B cell (primary cell): ENCODE measurements around the gene FBXW4. TPM values are rescaled to one million over a fixed set of nuclear protein-coding genes. Genes with fewer than 3 reads are reported as not detected.

Experiments
- ATAC-seq: fragments of 200-7000 bp; cut with Tn5 transposase; one replicate; pipeline ENCODE4 v1.10.0; 2021; ENCODE audit warnings: low read depth, mild to moderate bottlenecking, moderate number of reproducible peaks, moderate library complexity
- CTCF ChIA-PET: fragments of 350-600 bp; sonication (Branson Sonifier 250); formaldehyde crosslinking; loops from one replicate; lab custom pipeline; 2021; ENCODE audit warnings: antibody characterized with exemption, inconsistent platforms; lab: Charles Lee
- POLR2A ChIA-PET: fragments of 350-600 bp; sonication (Branson Sonifier 250); formaldehyde crosslinking; loops from one replicate; lab custom pipeline; 2021; ENCODE audit warnings: antibody characterized with exemption; lab: Charles Lee
- DNase-seq: peaks from one replicate; pipeline ENCODE4 v3.0.0; 2013
- H2AFZ ChIP-seq: 2 replicates; pipeline ENCODE4 v1.6.1; 2012; ENCODE audit warnings: mild to moderate bottlenecking, low read depth, low read length; ENCODE audit not compliant: insufficient read depth, poor library complexity, severe bottlenecking
- H3K27ac ChIP-seq, 2 donors: 1 replicate in 1 of 2; 2 replicates in 1 of 2; pipeline ENCODE4 v1.5.1; 2012 to 2013; ENCODE audit warnings: low read length in 2 of 2, mild to moderate bottlenecking in 2 of 2, moderate library complexity in 1 of 2
- H3K27me3 ChIP-seq, 4 experiments: fragments of 200-600 bp in 1 of 4; sonication (generic) in 1 of 4; replicated peaks in 1 of 4; 1 replicate in 2 of 4; 2 replicates in 2 of 4; pipeline versions ENCODE4 v1.6.1 to v1.7.0; 2013 to 2016; ENCODE audit warnings: low read length in 3 of 4, mild to moderate bottlenecking in 2 of 4, mixed read lengths in 1 of 4, moderate library complexity in 1 of 4; ENCODE audit not compliant: insufficient read depth in 4 of 4, control insufficient read depth in 3 of 4; ENCODE audit errors: control extremely low read depth in 1 of 4
- H3K36me3 ChIP-seq, 2 experiments: replicated peaks in 1 of 2; 1 replicate in 1 of 2; 2 replicates in 1 of 2; pipeline versions ENCODE4 v1.6.1 to v1.7.1; 2013; ENCODE audit warnings: low read length in 1 of 2; ENCODE audit not compliant: insufficient read depth in 2 of 2, control insufficient read depth in 1 of 2; ENCODE audit errors: control extremely low read depth in 1 of 2, extremely low read depth in 1 of 2
- H3K4me1 ChIP-seq, 2 donors: fragments of 200-600 bp in 1 of 2; sonication (generic) in 1 of 2; 1 replicate in 1 of 2; 2 replicates in 1 of 2; pipeline versions ENCODE4 v1.5.1 to v1.6.1; 2013 to 2017; ENCODE audit warnings: low read length in 2 of 2; ENCODE audit not compliant: control insufficient read depth in 2 of 2, insufficient read depth in 2 of 2
- H3K4me2 ChIP-seq: replicated peaks from 2 replicates; pipeline ENCODE3; 2012; ENCODE audit warnings: mild to moderate bottlenecking, low read depth, low read length; ENCODE audit not compliant: poor library complexity, severe bottlenecking
- H3K4me3 ChIP-seq, 5 experiments: fragments of 200-600 bp in 1 of 5; sonication (generic) in 1 of 5; 1 replicate in 3 of 5; 2 replicates in 2 of 5; pipeline versions ENCODE4 v1.5.1 to v1.7.0; 2011 to 2016; ENCODE audit warnings: low read length in 4 of 5, mild to moderate bottlenecking in 4 of 5, low read depth in 2 of 5, control low read depth in 1 of 5, moderate library complexity in 1 of 5; ENCODE audit not compliant: insufficient read depth in 1 of 5; ENCODE audit errors: control extremely low read depth in 1 of 5, extremely low read depth in 1 of 5
- H3K79me2 ChIP-seq: fragments of 200-600 bp; sonication (generic); one replicate; pipeline ENCODE4 v1.6.0; 2016; ENCODE audit warnings: low read length; ENCODE audit not compliant: control insufficient read depth, insufficient read depth
- H3K9ac ChIP-seq: fragments of 200-600 bp; sonication (generic); 2 replicates; pipeline ENCODE4 v1.6.1; 2017; ENCODE audit warnings: mild to moderate bottlenecking, low read length, moderate library complexity
- H3K9me3 ChIP-seq, 3 donors: one replicate each; pipeline versions ENCODE4 v1.6.1 to v1.7.1; 2013; ENCODE audit warnings: low read length in 2 of 3; ENCODE audit not compliant: control insufficient read depth in 2 of 3, insufficient read depth in 1 of 3; ENCODE audit errors: control extremely low read depth in 1 of 3
- H4K20me1 ChIP-seq: 2 replicates; pipeline ENCODE4 v1.6.0; 2012; ENCODE audit warnings: mild to moderate bottlenecking, low read length; ENCODE audit not compliant: insufficient read depth, control insufficient read depth, poor library complexity, severe bottlenecking
- H3K27ac Mint-ChIP-seq: one replicate; pipeline ENCODE4 v1.8.0; 2021; ENCODE audit warnings: mixed read lengths
- H3K27me3 Mint-ChIP-seq: one replicate; pipeline ENCODE4 v1.8.0; 2021; ENCODE audit warnings: mixed read lengths
- H3K4me1 Mint-ChIP-seq: one replicate; pipeline ENCODE4 v1.8.0; 2021; ENCODE audit warnings: mixed read lengths
- H3K4me3 Mint-ChIP-seq: one replicate; pipeline ENCODE4 v1.8.0; 2021; ENCODE audit warnings: mixed read lengths
- H3K9me3 Mint-ChIP-seq: one replicate; pipeline ENCODE4 v1.8.0; 2022; ENCODE audit warnings: mixed read lengths; ENCODE audit not compliant: insufficient read depth
- CTCF ChIP-seq: fragments of 200-600 bp; IDR thresholded peaks from one replicate; pipeline ENCODE4 v1.8.0; 2022; ENCODE audit warnings: antibody characterized with exemption, mild to moderate bottlenecking
- EZH2 ChIP-seq: IDR thresholded peaks from 2 replicates; pipeline ENCODE4 v1.6.1; 2012; ENCODE audit warnings: borderline replicate concordance, low read depth, mild to moderate bottlenecking, moderate library complexity, low read length; ENCODE audit not compliant: insufficient read depth, poor library complexity, severe bottlenecking
- WGBS: methylation state at CpG from one replicate; pipeline ENCODE4 v1.1.5; 2013; ENCODE audit warnings: missing lambda C conversion rate; ENCODE audit not compliant: insufficient coverage; 5-methylcytosine and 5-hydroxymethylcytosine counted together
- intact Hi-C: fragments of 100-400 bp; cut with micrococcal nuclease; formaldehyde crosslinking; loops from one replicate; pipeline ENCODE4 v1.10.0; 2022
- polyA plus RNA-seq: library from polyadenylated mRNA; depleted of rRNA; stranded (reverse); fragments of >200 nt; gene quantifications from 2 replicates; pipeline ENCODE4 v1.2.3, GENCODE V29; 2012
- total RNA-seq, 2 donors: library from RNA; stranded (reverse); fragments of 120-200 nt in 1 of 2; gene quantifications; 1 replicate in 1 of 2; 2 replicates in 1 of 2; pipeline versions ENCODE4 v1.2.3 to v1.2.4, GENCODE V29; 2013 to 2022

FBXW4 gene
- total and polyA plus RNA-seq, 2 donors (not counting 1 experiment from before 2014, with no cell fraction given): 72.9 to 99.6 TPM

GRCh38 chr10:101616415-101617101 is 78.4 kb downstream of the FBXW4 start:
- Mint-ChIP-seq H3K4me3 (no peak overlapping the region), H3K27ac (peak overlapping the region; percentile 20), H3K9me3 (no peaks in the 10 kb centered on the region), H3K27me3 (no peaks in the 10 kb centered on the region), H3K4me1 (peaks cover 20% of the 10 kb centered on the region)
- CTCF ChIA-PET: interaction anchor here (0.7 kb wide), 1 partner anchor 12 kb away, joined by 3 read pairs; no protein-coding TSS in a partner anchor
- Histone ChIP-seq H3K4me2 (no peak overlapping the region), H3K4me1 (peaks cover 19 to 23% of the 10 kb centered on the region in 2 donors), H3K36me3 (peaks cover 0 to 75% of the 10 kb centered on the region in 2 experiments), H3K4me3 (no peak overlapping the region), H3K27me3 (no peaks in the 10 kb centered on the region), H2AFZ (no peak overlapping the region), H3K9ac (no peak overlapping the region), H3K9me3 (no peaks in the 10 kb centered on the region), H3K79me2 (no peaks in the 10 kb centered on the region), H4K20me1 (peaks cover 36% of the 10 kb centered on the region), H3K27ac (no peak overlapping the region)
- intact Hi-C loops: no loop called here
- DNase-seq: no peak
- 95% methylated on average over 9 of the region's 9 CpGs for WGBS
- POLR2A ChIA-PET: no interaction called here
- no peak for ATAC-seq
- TF ChIP-seq CTCF (no peak), EZH2 (no peak)

GRCh38 chr10:101615525-101616116 is 79.3 kb downstream of the FBXW4 start:
- H3K4me1 ChIP-seq: peaks cover 19 to 23% of the 10 kb centered on the region in 2 donors
- TF ChIP-seq CTCF: no peak
- no peak for TF ChIP-seq EZH2
- H3K9me3 ChIP-seq: no peaks in the 10 kb centered on the region
- no peaks in the 10 kb centered on the region for H3K79me2 ChIP-seq
- H3K27me3 Mint-ChIP-seq: no peaks in the 10 kb centered on the region
- H3K27ac ChIP-seq: no peak overlapping the region
- no peak overlapping the region for H3K4me2 ChIP-seq
- POLR2A ChIA-PET: no interaction called here
- no peak overlapping the region for H3K4me3 ChIP-seq
- H3K27me3 ChIP-seq: no peaks in the 10 kb centered on the region
- no peak overlapping the region for H3K9ac ChIP-seq
- peaks cover 36% of the 10 kb centered on the region for H4K20me1 ChIP-seq
- no peaks in the 10 kb centered on the region for H3K9me3 Mint-ChIP-seq
- 98% methylated on average over 5 of the region's 5 CpGs for WGBS
- H3K4me1 Mint-ChIP-seq: peaks cover 20% of the 10 kb centered on the region
- CTCF ChIA-PET: interaction anchor here (0.7 kb wide), 1 partner anchor 11 kb away, joined by 3 read pairs; no protein-coding TSS in a partner anchor
- ATAC-seq (no peak), DNase-seq (no peak)
- H3K27ac Mint-ChIP-seq: no peak overlapping the region
- intact Hi-C loops: no loop called here
- H2AFZ ChIP-seq: no peak overlapping the region
- H3K4me3 Mint-ChIP-seq: no peak overlapping the region
- peaks cover 0 to 74% of the 10 kb centered on the region in 2 experiments for H3K36me3 ChIP-seq
